ENCODE results near the gene ZNF224.
"Not testable (repeated sequence)": the region's sequence is repeated elsewhere in the genome, so short reads cannot be mapped to it uniquely, and the experiment has no call there.

Gene ZNF224

GRCh38 chr19:44112802-44113137, 18.6 kb downstream of the ZNF224 start:
- Histone ChIP-seq H4K20me1 (ENCODE audit: insufficient read depth, low read length, poor library complexity, severe bottlenecking) (no peaks in the 10 kb centered on the region), H3K4me2 (ENCODE audit: low read depth, low read length, poor library complexity, severe bottlenecking) (peak overlapping the region; percentile 80), H3K9ac (ENCODE audit: low read depth, low read length, poor library complexity, severe bottlenecking) (peak overlapping the region; percentile 83), H3K4me3 (ENCODE audit: low read length, poor library complexity, severe bottlenecking) (peak overlapping the region; percentile 78), H3K79me2 (ENCODE audit: insufficient read depth, low read length) (peaks cover 13% of the 10 kb centered on the region), H2AFZ (ENCODE audit: low read length) (peak overlapping the region; percentile 96), H3K4me1 (ENCODE audit: insufficient read depth, low read length, poor library complexity, severe bottlenecking) (peaks cover 13% of the 10 kb centered on the region), H3K9me3 (ENCODE audit: insufficient read depth, low read depth, low read length) (0 out of 2 replicates have a peak, but pooled peaks cover 4% of the 10 kb centered on the region), H3K27me3 (ENCODE audit: insufficient read depth, low read length, poor library complexity, severe bottlenecking) (no peaks in the 10 kb centered on the region), H3K9me2 (replicated peaks; ENCODE audit: low read depth, low read length) (no peaks in the 10 kb centered on the region), H3K36me3 (ENCODE audit: insufficient read depth, low read length) (no peaks in the 10 kb centered on the region), H3F3A (ENCODE audit: low read depth) (no peaks in the 10 kb centered on the region)
- TF ChIP-seq EZH2phosphoT487 (IDR thresholded peaks at IDR 0.05; ENCODE audit: borderline replicate concordance), result no peak
- TF ChIP-seq, protein P1, sequence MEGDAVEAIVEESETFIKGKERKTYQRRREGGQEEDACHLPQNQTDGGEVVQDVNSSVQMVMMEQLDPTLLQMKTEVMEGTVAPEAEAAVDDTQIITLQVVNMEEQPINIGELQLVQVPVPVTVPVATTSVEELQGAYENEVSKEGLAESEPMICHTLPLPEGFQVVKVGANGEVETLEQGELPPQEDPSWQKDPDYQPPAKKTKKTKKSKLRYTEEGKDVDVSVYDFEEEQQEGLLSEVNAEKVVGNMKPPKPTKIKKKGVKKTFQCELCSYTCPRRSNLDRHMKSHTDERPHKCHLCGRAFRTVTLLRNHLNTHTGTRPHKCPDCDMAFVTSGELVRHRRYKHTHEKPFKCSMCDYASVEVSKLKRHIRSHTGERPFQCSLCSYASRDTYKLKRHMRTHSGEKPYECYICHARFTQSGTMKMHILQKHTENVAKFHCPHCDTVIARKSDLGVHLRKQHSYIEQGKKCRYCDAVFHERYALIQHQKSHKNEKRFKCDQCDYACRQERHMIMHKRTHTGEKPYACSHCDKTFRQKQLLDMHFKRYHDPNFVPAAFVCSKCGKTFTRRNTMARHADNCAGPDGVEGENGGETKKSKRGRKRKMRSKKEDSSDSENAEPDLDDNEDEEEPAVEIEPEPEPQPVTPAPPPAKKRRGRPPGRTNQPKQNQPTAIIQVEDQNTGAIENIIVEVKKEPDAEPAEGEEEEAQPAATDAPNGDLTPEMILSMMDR (conservative IDR thresholded peaks at IDR 0.05; ENCODE audit: low read length), result no peak

- Histone ChIP-seq H3K9ac (ENCODE audit: low read depth, low read length, poor library complexity, severe bottlenecking) (peak within 1 kb of the TSS; percentile 83), H2AFZ (ENCODE audit: low read length) (peak within 1 kb of the TSS; percentile 97), H4K20me1 (ENCODE audit: insufficient read depth, low read length, poor library complexity, severe bottlenecking) (no peaks in the 10 kb centered on the region), H3F3A (ENCODE audit: low read depth) (no peaks in the 10 kb centered on the region), H3K9me2 (replicated peaks; ENCODE audit: low read depth, low read length) (no peaks in the 10 kb centered on the region), H3K4me3 (ENCODE audit: low read length, poor library complexity, severe bottlenecking) (peak within 1 kb of the TSS; percentile 78), H3K9me3 (ENCODE audit: insufficient read depth, low read depth, low read length) (0 out of 2 replicates have a peak, but pooled peaks cover 3% of the 10 kb centered on the region), H3K79me2 (ENCODE audit: insufficient read depth, low read length) (peaks cover 13% of the 10 kb centered on the region), H3K4me1 (ENCODE audit: insufficient read depth, low read length, poor library complexity, severe bottlenecking) (peaks cover 13% of the 10 kb centered on the region), H3K4me2 (ENCODE audit: low read depth, low read length, poor library complexity, severe bottlenecking) (peak within 1 kb of the TSS; percentile 80), H3K27me3 (ENCODE audit: insufficient read depth, low read length, poor library complexity, severe bottlenecking) (no peaks in the 10 kb centered on the region), H3K36me3 (ENCODE audit: insufficient read depth, low read length) (peaks cover 2% of the 10 kb centered on the region; the same call in 1 of the 2 replicates)
- no peak for TF ChIP-seq EZH2phosphoT487 (IDR thresholded peaks at IDR 0.05; ENCODE audit: borderline replicate concordance)
- TF ChIP-seq, protein P1 (conservative IDR thresholded peaks at IDR 0.05; ENCODE audit: low read length), result no peak
Measured at GRCh38 chr19:44113138-44113783, 19.1 kb downstream of the ZNF224 start, which contains the start of gene ZNF225. ZNF225 (plus strand) TSS chr19:44113399; CDS start chr19:44115828, 2,429 bp downstream.

GRCh38 chr19:44113784-44114390, 19.7 kb downstream of the ZNF224 start:
- peak overlapping the region; percentile 79 for H3K4me2 ChIP-seq (ENCODE audit: low read depth, low read length, poor library complexity, severe bottlenecking)
- peak overlapping the region; percentile 97 for H2AFZ ChIP-seq (ENCODE audit: low read length)
- H3K4me3 ChIP-seq (ENCODE audit: low read length, poor library complexity, severe bottlenecking), result peak overlapping the region; percentile 78
- H3K9me3 ChIP-seq (ENCODE audit: insufficient read depth, low read depth, low read length), result no peaks in the 10 kb centered on the region
- no peaks in the 10 kb centered on the region for H3K9me2 ChIP-seq (replicated peaks; ENCODE audit: low read depth, low read length)
- no peak for TF ChIP-seq EZH2phosphoT487 (IDR thresholded peaks at IDR 0.05; ENCODE audit: borderline replicate concordance)
- TF ChIP-seq, protein P1 (conservative IDR thresholded peaks at IDR 0.05; ENCODE audit: low read length), result no peak
- no peaks in the 10 kb centered on the region for H3K27me3 ChIP-seq (ENCODE audit: insufficient read depth, low read length, poor library complexity, severe bottlenecking)
- H3K4me1 ChIP-seq (ENCODE audit: insufficient read depth, low read length, poor library complexity, severe bottlenecking), result peaks cover 13% of the 10 kb centered on the region
- H4K20me1 ChIP-seq (ENCODE audit: insufficient read depth, low read length, poor library complexity, severe bottlenecking), result no peaks in the 10 kb centered on the region
- peaks cover 5% of the 10 kb centered on the region; the same call in 1 of the 2 replicates for H3K36me3 ChIP-seq (ENCODE audit: insufficient read depth, low read length)
- peak overlapping the region; percentile 83 for H3K9ac ChIP-seq (ENCODE audit: low read depth, low read length, poor library complexity, severe bottlenecking)
- H3K79me2 ChIP-seq (ENCODE audit: insufficient read depth, low read length), result peaks cover 13% of the 10 kb centered on the region
- H3F3A ChIP-seq (ENCODE audit: low read depth), result no peaks in the 10 kb centered on the region

GRCh38 chr19:44121162-44121561, 27.0 kb downstream of the ZNF224 start:
- H3K36me3 ChIP-seq (ENCODE audit: insufficient read depth, low read length), result not testable (repeated sequence)

More at GRCh38 chr19:44121162-44121561, 27.0 kb downstream of the ZNF224 start:
- not testable (repeated sequence) for H3K4me3 ChIP-seq (ENCODE audit: low read length, poor library complexity, severe bottlenecking); H2AFZ ChIP-seq (ENCODE audit: low read length); H3K27me3 ChIP-seq (ENCODE audit: insufficient read depth, low read length, poor library complexity, severe bottlenecking); H3K9me2 ChIP-seq (replicated peaks; ENCODE audit: low read depth, low read length); H3K79me2 ChIP-seq (ENCODE audit: insufficient read depth, low read length); H3K9ac ChIP-seq (ENCODE audit: low read depth, low read length, poor library complexity, severe bottlenecking); H4K20me1 ChIP-seq (ENCODE audit: insufficient read depth, low read length, poor library complexity, severe bottlenecking); H3K9me3 ChIP-seq (ENCODE audit: insufficient read depth, low read depth, low read length); H3K4me2 ChIP-seq (ENCODE audit: low read depth, low read length, poor library complexity, severe bottlenecking); H3F3A ChIP-seq (ENCODE audit: low read depth); H3K4me1 ChIP-seq (ENCODE audit: insufficient read depth, low read length, poor library complexity, severe bottlenecking)
